Spleen (tissue), 7 donors: ENCODE measurements around the gene BIN2.

Experiments used
- CTCF ChIP-seq, 11 experiments: fragments of 200-600 bp in 7 of 11; fragments of 450-650 bp in 4 of 11; sonication (generic) in 4 of 11; IDR thresholded peaks in 8 of 11; conservative IDR thresholded peaks in 3 of 11; 1 replicate in 7 of 11; 2 replicates in 4 of 11; pipeline versions ENCODE4 v1.4.0 to v1.8.0; 2016 to 2021; ENCODE audit warnings: antibody characterized with exemption in 11 of 11, inconsistent platforms in 4 of 11, mild to moderate bottlenecking in 1 of 11
- POLR2A ChIP-seq, 3 donors: fragments of 450-650 bp; IDR thresholded peaks; one replicate each; pipeline ENCODE4 v1.5.1; 2017; ENCODE audit warnings: antibody characterized with exemption in 3 of 3, mild to moderate bottlenecking in 1 of 3
- POLR2AphosphoS5 ChIP-seq, 3 donors: sonication (generic); formaldehyde crosslinking; IDR thresholded peaks; one replicate each; pipeline ENCODE4 v1.5.1; 2017; ENCODE audit warnings: antibody characterized with exemption in 3 of 3
- donor health status: DM: no; HTN: no; CAD: no; lungs with moderate emphysema.
- donor health status: DM: no; HTN: no; CAD: no.
- donor health status: DM: no; HTN: no; CAD: no.

- TF ChIP-seq CTCF (IDR thresholded peaks at IDR 0.05 in 8 of 11, conservative IDR thresholded peaks at IDR 0.05 in 3 of 11) (no peak), POLR2A (IDR thresholded peaks at IDR 0.05) (no peak), POLR2AphosphoS5 (IDR thresholded peaks at IDR 0.05) (no peak)
Observed at GRCh38 chr12:51369581-51369980, 45.6 kb upstream of the BIN2 start.
